ENCODE data around the gene NLGN1. TPM values are rescaled to one million over a fixed set of nuclear protein-coding genes. Genes with fewer than 3 reads are reported as not detected.
"Not testable (repeated sequence)": the region's sequence is repeated elsewhere in the genome, so short reads cannot be mapped to it uniquely, and the experiment has no call there.

Gene NLGN1
- total RNA-seq, 1 donor, result 6.1 TPM

GRCh38 chr3:173589116-173589515 lies 191.6 kb downstream of the NLGN1 start:
- TF ChIP-seq CTCF (IDR thresholded peaks at IDR 0.05; ENCODE audit: insufficient read depth, low read length), result no peak
- H3K4me3 ChIP-seq (ENCODE audit: low read depth, low read length), result no peak overlapping the region
- DNase-seq (ENCODE audit: low read depth), result no peak

- TF ChIP-seq CTCF (IDR thresholded peaks at IDR 0.05; ENCODE audit: insufficient read depth, low read length), result no peak
- DNase-seq (ENCODE audit: low read depth), result no peak
Measured at GRCh38 chr3:173591401-173591800, 193.9 kb downstream of the NLGN1 start.

GRCh38 chr3:173594881-173595280 lies 197.3 kb downstream of the NLGN1 start:
- not testable (repeated sequence) for DNase-seq (ENCODE audit: low read depth); H3K4me3 ChIP-seq (ENCODE audit: low read depth, low read length)

More at GRCh38 chr3:173591401-173591800, 193.9 kb downstream of the NLGN1 start:
- no peak overlapping the region for H3K4me3 ChIP-seq (ENCODE audit: low read depth, low read length)

GRCh38 chr3:173599673-173600072 lies 202.1 kb downstream of the NLGN1 start:
- DNase-seq (ENCODE audit: low read depth), result no peak
- H3K4me3 ChIP-seq (ENCODE audit: low read depth, low read length), result no peak overlapping the region
- TF ChIP-seq CTCF (IDR thresholded peaks at IDR 0.05; ENCODE audit: insufficient read depth, low read length), result no peak

- DNase-seq (ENCODE audit: low read depth), result no peak
- no peak overlapping the region for H3K4me3 ChIP-seq (ENCODE audit: low read depth, low read length)
- TF ChIP-seq CTCF (IDR thresholded peaks at IDR 0.05; ENCODE audit: insufficient read depth, low read length), result no peak
Measured at GRCh38 chr3:173614522-173614921, 217.0 kb downstream of the NLGN1 start.

- H3K4me3 ChIP-seq (ENCODE audit: low read depth, low read length), result no peak overlapping the region
- no peak for TF ChIP-seq CTCF (IDR thresholded peaks at IDR 0.05; ENCODE audit: insufficient read depth, low read length)
- no peak for DNase-seq (ENCODE audit: low read depth)
Measured at GRCh38 chr3:173615661-173616060, 218.1 kb downstream of the NLGN1 start.

GRCh38 chr3:173617490-173617889 lies 219.9 kb downstream of the NLGN1 start:
- DNase-seq (ENCODE audit: low read depth), result no peak
- H3K4me3 ChIP-seq (ENCODE audit: low read depth, low read length), result no peak overlapping the region
- TF ChIP-seq CTCF (IDR thresholded peaks at IDR 0.05; ENCODE audit: insufficient read depth, low read length), result no peak
